Retinal pigment epithelial cell (primary cell): Measurements from ENCODE around the gene FNTB.

Source experiments
- DNase-seq: peaks from one replicate; pipeline ENCODE4 v3.0.0-alpha.2; 2010; ENCODE audit warnings: low read depth
- H3K4me3 ChIP-seq: 2 replicates; pipeline ENCODE4 v1.5.1; 2011; ENCODE audit warnings: mild to moderate bottlenecking, low read length, control low read depth, moderate library complexity
- CTCF ChIP-seq: conservative IDR thresholded peaks from 2 replicates; pipeline ENCODE4 v1.5.1; 2011; ENCODE audit warnings: low read depth, low read length, control low read depth, inconsistent platforms

FNTB gene

GRCh38 chr14:65038966-65039365, 52.3 kb downstream of the FNTB start:
- no peak overlapping the region for H3K4me3 ChIP-seq
- no peak for TF ChIP-seq CTCF
- no peak for DNase-seq

- no peak for TF ChIP-seq CTCF
- H3K4me3 ChIP-seq = no peak overlapping the region
- no peak for DNase-seq
These were observed 54.2 kb downstream of the FNTB start for GRCh38 chr14:65040666-65041433.

GRCh38 chr14:65041434-65041915, 54.8 kb downstream of the FNTB start:
- no peak overlapping the region for H3K4me3 ChIP-seq
- no peak for TF ChIP-seq CTCF
- DNase-seq = no peak

- TF ChIP-seq CTCF = no peak
- DNase-seq = no peak
- H3K4me3 ChIP-seq = no peak overlapping the region
These were observed 55.6 kb downstream of the FNTB start for GRCh38 chr14:65042296-65042695.

GRCh38 chr14:65042731-65043372, 56.2 kb downstream of the FNTB start:
- TF ChIP-seq CTCF = no peak
- H3K4me3 ChIP-seq = no peak overlapping the region
- DNase-seq = no peak

- no peak overlapping the region for H3K4me3 ChIP-seq
- TF ChIP-seq CTCF = no peak
- DNase-seq = no peak
These were observed 57.3 kb downstream of the FNTB start for GRCh38 chr14:65043893-65044595.
